Endodermal cell (in vitro differentiated cells): Measurements from ENCODE around the gene PRKCB. TPM values are rescaled to one million over a fixed set of nuclear protein-coding genes. Genes with fewer than 3 reads are reported as not detected.

ENCODE experiments used
- DNase-seq: peaks from one replicate; pipeline ENCODE4 v3.0.0-alpha.2; 2017
- H3K27ac ChIP-seq: 2 replicates; pipeline ENCODE4 v1.5.1; 2013; ENCODE audit warnings: mild to moderate bottlenecking, low read depth, low read length, moderate library complexity
- H3K27me3 ChIP-seq: 2 replicates; pipeline ENCODE4 v1.6.1; 2013; ENCODE audit warnings: mild to moderate bottlenecking, low read length, moderate library complexity; ENCODE audit not compliant: insufficient read depth, control insufficient read depth, poor library complexity, severe bottlenecking
- H3K36me3 ChIP-seq: 2 replicates; pipeline ENCODE4 v1.7.0; 2013; ENCODE audit warnings: mild to moderate bottlenecking, low read length, moderate library complexity; ENCODE audit not compliant: control insufficient read depth, insufficient read depth
- H3K4me1 ChIP-seq: one replicate; pipeline ENCODE4 v1.7.0; 2013; ENCODE audit warnings: low read length; ENCODE audit not compliant: control insufficient read depth, insufficient read depth
- H3K4me3 ChIP-seq: 2 replicates; pipeline ENCODE4 v1.5.1; 2013; ENCODE audit warnings: mild to moderate bottlenecking, low read length, moderate library complexity
- H3K9ac ChIP-seq: 2 replicates; pipeline ENCODE4 v1.6.1; 2013; ENCODE audit warnings: mild to moderate bottlenecking, low read length, moderate library complexity; ENCODE audit not compliant: poor library complexity, severe bottlenecking; ENCODE audit errors: extremely low read depth
- H3K9me3 ChIP-seq: 2 replicates; pipeline ENCODE4 v1.6.1; 2013; ENCODE audit warnings: mild to moderate bottlenecking, low read length, moderate library complexity; ENCODE audit not compliant: control insufficient read depth
- H3K27ac Mint-ChIP-seq: 2 replicates; pipeline ENCODE4 v1.8.0; 2020; ENCODE audit warnings: mixed read lengths
- H3K27me3 Mint-ChIP-seq: 2 replicates; pipeline ENCODE4 v1.8.0; 2021; ENCODE audit warnings: mild to moderate bottlenecking, mixed read lengths; ENCODE audit not compliant: insufficient read depth
- H3K36me3 Mint-ChIP-seq: 2 replicates; pipeline ENCODE4 v1.8.0; 2020; ENCODE audit warnings: low read depth, mixed read lengths
- H3K4me1 Mint-ChIP-seq: 2 replicates; pipeline ENCODE4 v1.8.0; 2020; ENCODE audit warnings: mixed read lengths
- H3K4me3 Mint-ChIP-seq: 2 replicates; pipeline ENCODE4 v1.8.0; 2020; ENCODE audit warnings: mild to moderate bottlenecking, moderate library complexity, mixed read lengths
- H3K9me3 Mint-ChIP-seq: 2 replicates; pipeline ENCODE4 v1.8.0; 2020; ENCODE audit warnings: mild to moderate bottlenecking, mixed read lengths
- WGBS, 2 experiments: methylation state at CpG; one replicate each; pipeline versions ENCODE4 v1.1.5 to v1.1.7; 2013; ENCODE audit warnings: missing lambda C conversion rate in 2 of 2, mixed read lengths in 1 of 2; ENCODE audit not compliant: insufficient coverage in 1 of 2, insufficient read length in 1 of 2; 5-methylcytosine and 5-hydroxymethylcytosine counted together
- total RNA-seq, 2 donors: library from RNA; stranded (reverse); fragmentation: NEBNext Ultra II Directional in 1 of 2; extraction: Animal tissue kit (Norgen Biotek cat#: 25700) in 1 of 2; gene quantifications; 2 replicates in 1 of 2; 3 replicates in 1 of 2; pipeline ENCODE4 v1.2.1, GENCODE V29; 2021
- TF ChIP-seq, protein P1 (sequence below): fragments of 200-600 bp; sonication (generic); conservative IDR thresholded peaks from 2 replicates; pipeline ENCODE4 v1.5.0; 2021; ENCODE audit warnings: antibody characterized with exemption, mild to moderate bottlenecking

The PRKCB gene
- total RNA-seq, 2 donors from 2014 or later, result 0.38 to 1.1 TPM

DNA sequence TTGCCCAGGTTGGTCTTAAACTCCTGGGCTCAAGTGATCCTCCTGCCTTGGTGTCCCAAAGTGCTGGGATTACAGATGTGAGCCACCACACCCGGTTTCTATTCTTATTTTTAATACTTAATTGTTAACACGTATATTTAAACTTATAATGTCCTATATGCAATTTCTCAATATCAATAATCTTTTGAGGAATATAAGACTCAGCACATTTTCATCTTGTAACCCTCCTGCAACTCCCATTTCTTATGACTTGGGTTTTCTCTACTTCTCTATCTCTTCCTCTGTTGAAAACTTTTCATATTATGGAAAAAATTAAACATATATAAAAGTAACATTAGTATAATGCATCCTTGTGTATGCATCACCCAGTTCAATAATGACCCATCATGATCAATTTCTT is 150.7 kb downstream of the PRKCB start:
- TF ChIP-seq, protein P1, sequence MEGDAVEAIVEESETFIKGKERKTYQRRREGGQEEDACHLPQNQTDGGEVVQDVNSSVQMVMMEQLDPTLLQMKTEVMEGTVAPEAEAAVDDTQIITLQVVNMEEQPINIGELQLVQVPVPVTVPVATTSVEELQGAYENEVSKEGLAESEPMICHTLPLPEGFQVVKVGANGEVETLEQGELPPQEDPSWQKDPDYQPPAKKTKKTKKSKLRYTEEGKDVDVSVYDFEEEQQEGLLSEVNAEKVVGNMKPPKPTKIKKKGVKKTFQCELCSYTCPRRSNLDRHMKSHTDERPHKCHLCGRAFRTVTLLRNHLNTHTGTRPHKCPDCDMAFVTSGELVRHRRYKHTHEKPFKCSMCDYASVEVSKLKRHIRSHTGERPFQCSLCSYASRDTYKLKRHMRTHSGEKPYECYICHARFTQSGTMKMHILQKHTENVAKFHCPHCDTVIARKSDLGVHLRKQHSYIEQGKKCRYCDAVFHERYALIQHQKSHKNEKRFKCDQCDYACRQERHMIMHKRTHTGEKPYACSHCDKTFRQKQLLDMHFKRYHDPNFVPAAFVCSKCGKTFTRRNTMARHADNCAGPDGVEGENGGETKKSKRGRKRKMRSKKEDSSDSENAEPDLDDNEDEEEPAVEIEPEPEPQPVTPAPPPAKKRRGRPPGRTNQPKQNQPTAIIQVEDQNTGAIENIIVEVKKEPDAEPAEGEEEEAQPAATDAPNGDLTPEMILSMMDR, result no peak
- Histone ChIP-seq H3K36me3 (no peaks in the 10 kb centered on the region), H3K27ac (no peak overlapping the region), H3K27me3 (peaks cover 8% of the 10 kb centered on the region), H3K4me3 (no peak overlapping the region), H3K9ac (no peak overlapping the region), H3K9me3 (no peaks in the 10 kb centered on the region), H3K4me1 (peaks cover 4% of the 10 kb centered on the region)
- H3K36me3 Mint-ChIP-seq, result no peaks in the 10 kb centered on the region
- 67 to 80% methylated on average over 1 to 2 of the region's 2 CpGs for whole genome bisulfite sequencing, 2 experiments
- no peaks in the 10 kb centered on the region for H3K4me1 Mint-ChIP-seq
- no peak overlapping the region for H3K4me3 Mint-ChIP-seq
- no peak for DNase-seq
- peaks cover 32% of the 10 kb centered on the region for H3K27me3 Mint-ChIP-seq
- no peaks in the 10 kb centered on the region for H3K9me3 Mint-ChIP-seq
- H3K27ac Mint-ChIP-seq, result no peak overlapping the region

DNA sequence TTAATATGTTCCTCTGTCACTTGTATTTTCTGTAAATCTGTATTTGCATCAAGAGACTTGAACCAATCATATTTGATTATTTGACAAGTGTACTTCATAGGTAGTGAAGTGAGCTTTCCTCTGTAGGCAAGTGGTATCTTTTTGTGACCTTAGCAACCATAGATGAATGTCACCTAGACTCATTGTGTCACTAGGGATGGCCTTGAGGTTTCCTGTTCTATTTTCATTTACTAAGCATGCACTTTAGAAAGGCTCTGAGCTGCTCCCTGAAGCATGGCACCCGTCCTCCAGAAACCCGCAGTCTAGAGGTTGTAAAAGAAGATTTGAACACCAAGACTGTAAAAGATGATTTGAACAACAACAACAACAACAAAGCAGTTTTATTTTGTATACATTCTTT is 151.7 kb downstream of the PRKCB start:
- H3K27ac ChIP-seq, result no peak overlapping the region
- no peaks in the 10 kb centered on the region for H3K9me3 Mint-ChIP-seq
- WGBS, 2 experiments, result 90 to 100% methylated on average over 2 of the region's 2 CpGs
- peaks cover 5% of the 10 kb centered on the region for H3K27me3 ChIP-seq
- H3K4me1 Mint-ChIP-seq, result no peaks in the 10 kb centered on the region
- no peak overlapping the region for H3K4me3 ChIP-seq
- no peak for DNase-seq
- TF ChIP-seq, protein P1, result no peak
- no peaks in the 10 kb centered on the region for H3K36me3 ChIP-seq
- peaks cover 35% of the 10 kb centered on the region for H3K27me3 Mint-ChIP-seq
- H3K9me3 ChIP-seq, result peaks cover 5% of the 10 kb centered on the region
- H3K27ac Mint-ChIP-seq, result no peak overlapping the region
- no peak overlapping the region for H3K4me3 Mint-ChIP-seq
- H3K4me1 ChIP-seq, result peaks cover 4% of the 10 kb centered on the region
- H3K36me3 Mint-ChIP-seq, result no peaks in the 10 kb centered on the region
- no peak overlapping the region for H3K9ac ChIP-seq

DNA sequence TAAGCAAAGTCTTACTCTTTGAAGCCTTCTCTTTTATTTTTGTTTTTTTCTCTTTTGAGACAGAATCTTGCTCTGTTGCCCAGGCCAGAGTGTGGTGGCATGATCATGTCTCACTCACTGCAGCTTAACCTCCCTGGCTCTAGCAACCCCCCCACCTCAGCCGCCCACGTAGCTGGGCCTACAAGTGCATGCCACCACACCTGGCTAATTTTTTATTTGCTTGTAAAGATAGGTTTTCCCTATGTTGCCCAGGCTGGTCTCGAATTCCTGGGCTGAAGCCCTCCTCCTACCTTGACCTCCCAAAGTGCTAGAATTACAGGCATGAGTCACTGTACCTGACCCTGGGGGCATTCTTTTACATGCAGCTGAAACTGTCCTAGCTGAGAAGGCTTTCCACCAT is 154.7 kb downstream of the PRKCB start:
- H3K27ac ChIP-seq, result no peak overlapping the region
- H3K36me3 ChIP-seq, result no peaks in the 10 kb centered on the region
- TF ChIP-seq, protein P1, result no peak
- no peak overlapping the region for H3K4me3 ChIP-seq
- no peak for DNase-seq
- peaks cover 17% of the 10 kb centered on the region for H3K27me3 Mint-ChIP-seq
- H3K4me3 Mint-ChIP-seq, result no peak overlapping the region
- H3K27me3 ChIP-seq, result peaks cover 19% of the 10 kb centered on the region
- H3K9ac ChIP-seq, result no peak overlapping the region
- no peak overlapping the region for H3K27ac Mint-ChIP-seq
- H3K36me3 Mint-ChIP-seq, result no peaks in the 10 kb centered on the region
- peaks cover 5% of the 10 kb centered on the region for H3K9me3 ChIP-seq
- WGBS, 2 experiments, result 77 to 83% methylated on average over 1 to 3 of the region's 3 CpGs
- H3K4me1 Mint-ChIP-seq, result peaks cover 3% of the 10 kb centered on the region
- H3K9me3 Mint-ChIP-seq, result no peaks in the 10 kb centered on the region
- peaks cover 4% of the 10 kb centered on the region for H3K4me1 ChIP-seq
